Measurements from ENCODE around the gene ARID1B. TPM values are rescaled to one million over a fixed set of nuclear protein-coding genes. Genes with fewer than 3 reads are reported as not detected.

Gene ARID1B
- total RNA-seq, 1 experiment from 2014 or later = 35.6 TPM

GRCh38 chr6:157219201-157220200 lies 442.3 kb downstream of the ARID1B start:
- H3K27ac ChIP-seq (ENCODE audit: low read depth, low read length) = no peak overlapping the region
- no peaks in the 10 kb centered on the region for H3K27me3 ChIP-seq (ENCODE audit: insufficient read depth, low read length)
- H4K20me1 ChIP-seq (ENCODE audit: insufficient read depth) = no peaks in the 10 kb centered on the region
- H2AFZ ChIP-seq (ENCODE audit: low read depth, low read length, poor library complexity, severe bottlenecking) = no peak overlapping the region
- no peak overlapping the region; the same call in 1 of the 2 replicates for H3K9ac ChIP-seq (ENCODE audit: low read length)
- H3K36me3 ChIP-seq (ENCODE audit: control insufficient read depth in 1 of 2, insufficient read depth in 2 of 2, low read length in 2 of 2) = no peaks in the 10 kb centered on the region
- no peaks in the 10 kb centered on the region for H3K79me2 ChIP-seq (ENCODE audit: insufficient read depth, low read length)
- ATAC-seq = no peak
- H3K9me3 ChIP-seq (ENCODE audit: control insufficient read depth in 1 of 2, insufficient read depth in 1 of 2, low read depth in 1 of 2, low read length in 2 of 2) = no peaks in the 10 kb centered on the region
- intact Hi-C loops (cut with micrococcal nuclease) = no loop called here
- peaks cover 15 to 40% of the 10 kb centered on the region in 2 experiments for H3K4me1 ChIP-seq (ENCODE audit: control insufficient read depth in 1 of 2, insufficient read depth in 2 of 2, low read length in 2 of 2)
- TF ChIP-seq CTCF (IDR thresholded peaks at IDR 0.05 in 2 of 3, conservative IDR thresholded peaks at IDR 0.05 in 1 of 3; ENCODE audit: borderline replicate concordance in 1 of 3, insufficient read depth in 1 of 3, low read depth in 2 of 3, low read length in 2 of 3) (no peak), EZH2phosphoT487 (IDR thresholded peaks at IDR 0.05; ENCODE audit: borderline replicate concordance) (no peak), ZNF274 (IDR thresholded peaks at IDR 0.05; ENCODE audit: low read depth, low read length) (no peak), YY1 (IDR thresholded peaks at IDR 0.05; ENCODE audit: extremely low read depth, insufficient replicate concordance, low read depth, low read length) (no peak)
- peak overlapping the region; percentile 89 for H3K4me2 ChIP-seq (ENCODE audit: low read length)
- no peak overlapping the region for H3K4me3 ChIP-seq (replicated peaks in 1 of 2; ENCODE audit: low read depth in 1 of 2, low read length in 2 of 2)
- ChIA-PET POLR2A (no interaction called here), CTCF (interaction anchor here (0.8 kb wide), 1 partner anchor 55 kb away, joined by 3 read pairs; no protein-coding TSS in a partner anchor), RAD21 (ENCODE audit: low non-redundant PET in 1 of 2, low total read pairs in 2 of 2, uncharacterized antibody in 2 of 2, unreplicated experiment in 2 of 2) (no interaction called here)
- H3K9me2 ChIP-seq (ENCODE audit: insufficient read depth) = no peaks in the 10 kb centered on the region; the same call in 1 of the 2 replicates
- DNase-seq (ENCODE audit: low read depth, low spot score) = no peak
- no TSS peak for BruUV-seq (replicated peaks)
